Measurements from ENCODE around the gene AIDA.

GRCh38 chr1:222716393-222716792 is 4.1 kb upstream of the AIDA start:
- TF ChIP-seq, protein P1, sequence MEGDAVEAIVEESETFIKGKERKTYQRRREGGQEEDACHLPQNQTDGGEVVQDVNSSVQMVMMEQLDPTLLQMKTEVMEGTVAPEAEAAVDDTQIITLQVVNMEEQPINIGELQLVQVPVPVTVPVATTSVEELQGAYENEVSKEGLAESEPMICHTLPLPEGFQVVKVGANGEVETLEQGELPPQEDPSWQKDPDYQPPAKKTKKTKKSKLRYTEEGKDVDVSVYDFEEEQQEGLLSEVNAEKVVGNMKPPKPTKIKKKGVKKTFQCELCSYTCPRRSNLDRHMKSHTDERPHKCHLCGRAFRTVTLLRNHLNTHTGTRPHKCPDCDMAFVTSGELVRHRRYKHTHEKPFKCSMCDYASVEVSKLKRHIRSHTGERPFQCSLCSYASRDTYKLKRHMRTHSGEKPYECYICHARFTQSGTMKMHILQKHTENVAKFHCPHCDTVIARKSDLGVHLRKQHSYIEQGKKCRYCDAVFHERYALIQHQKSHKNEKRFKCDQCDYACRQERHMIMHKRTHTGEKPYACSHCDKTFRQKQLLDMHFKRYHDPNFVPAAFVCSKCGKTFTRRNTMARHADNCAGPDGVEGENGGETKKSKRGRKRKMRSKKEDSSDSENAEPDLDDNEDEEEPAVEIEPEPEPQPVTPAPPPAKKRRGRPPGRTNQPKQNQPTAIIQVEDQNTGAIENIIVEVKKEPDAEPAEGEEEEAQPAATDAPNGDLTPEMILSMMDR (tag by site-specific recombination; IDR thresholded peaks at IDR 0.05): no peak
- TF ChIP-seq GLIS2 (tag by site-specific recombination; IDR thresholded peaks at IDR 0.05) (no peak), ZNF274 (IDR thresholded peaks at IDR 0.05; ENCODE audit: low read length) (no peak), ZNF274 (tag by site-specific recombination; IDR thresholded peaks at IDR 0.05; ENCODE audit: borderline replicate concordance) (no peak), ZNF292 (tag by site-specific recombination; IDR thresholded peaks at IDR 0.05; ENCODE audit: borderline replicate concordance, low read depth) (no peak)
